Thyroid gland (tissue), 4 donors: Measurements from ENCODE around the gene SMCO2. TPM values are rescaled to one million over a fixed set of nuclear protein-coding genes. Genes with fewer than 3 reads are reported as not detected.

Source experiments
- DNase-seq, 2 donors: peaks; one replicate each; pipeline ENCODE4 v3.0.0-alpha.2; 2019
- H3K27ac ChIP-seq, 3 donors: fragments of 200-600 bp; sonication (generic); 1 replicate in 2 of 3; 2 replicates in 1 of 3; pipeline ENCODE4 v1.5.1; 2016 to 2019; ENCODE audit warnings: mild to moderate bottlenecking in 1 of 3, moderate library complexity in 1 of 3
- H3K27me3 ChIP-seq: fragments of 200-600 bp; sonication (generic); one replicate; pipeline ENCODE4 v1.5.1; 2019
- H3K36me3 ChIP-seq, 2 donors: fragments of 200-600 bp; sonication (generic); one replicate each; pipeline ENCODE4 v1.5.1; 2016 to 2019
- H3K4me1 ChIP-seq, 2 donors: fragments of 200-600 bp; sonication (generic); one replicate each; pipeline ENCODE4 v1.5.1; 2017 to 2019
- H3K4me3 ChIP-seq, 3 donors: fragments of 200-600 bp; sonication (generic); replicated peaks in 1 of 3; 1 replicate in 2 of 3; 2 replicates in 1 of 3; pipeline ENCODE4 v1.5.1; 2016; ENCODE audit warnings: mild to moderate bottlenecking in 1 of 3
- H3K9me3 ChIP-seq: fragments of 200-600 bp; sonication (generic); one replicate; pipeline ENCODE4 v1.5.1; 2017
- CTCF ChIP-seq, 6 experiments: fragments of 200-600 bp in 3 of 6; fragments of 450-650 bp in 3 of 6; sonication (generic) in 3 of 6; IDR thresholded peaks; one replicate each; pipeline ENCODE4 v1.5.1; 2016 to 2019; ENCODE audit warnings: antibody characterized with exemption in 6 of 6, mild to moderate bottlenecking in 2 of 6, inconsistent platforms in 1 of 6, moderate library complexity in 1 of 6
- POLR2A ChIP-seq, 2 donors: fragments of 450-650 bp; IDR thresholded peaks; one replicate each; pipeline ENCODE4 v1.6.1; 2017; ENCODE audit warnings: antibody characterized with exemption in 2 of 2, mild to moderate bottlenecking in 2 of 2, moderate library complexity in 1 of 2
- WGBS, 2 donors: methylation state at CpG; one replicate each; pipeline ENCODE4 v1.1.5; 2017; 5-methylcytosine and 5-hydroxymethylcytosine counted together
- intact Hi-C: fragments of 100-400 bp; cut with DNase I; formaldehyde crosslinking; loops from one replicate; pipeline ENCODE4 v1.15.1; 2023
- total RNA-seq, 4 donors: library from RNA; depleted of rRNA; stranded (reverse); fragments of >200 nt; gene quantifications; one replicate each; pipeline ENCODE4 v1.2.3, GENCODE V29; 2016

Gene SMCO2
- total RNA-seq, 4 donors from 2014 or later = not detected

GRCh38 chr12:27508736-27509431, 62.3 kb downstream of the SMCO2 start:
- intact Hi-C loops = no loop called here
- Histone ChIP-seq H3K4me1 (peaks cover 12 to 18% of the 10 kb centered on the region in 2 donors), H3K27ac (no peak overlapping the region), H3K27me3 (no peaks in the 10 kb centered on the region), H3K36me3 (no peaks in the 10 kb centered on the region), H3K9me3 (no peaks in the 10 kb centered on the region), H3K4me3 (no peak overlapping the region)
- no peak for DNase-seq
- no peak for TF ChIP-seq CTCF (IDR thresholded peaks at IDR 0.05)
- TF ChIP-seq POLR2A (IDR thresholded peaks at IDR 0.05) = no peak
- WGBS, 2 donors = 84 to 90% methylated on average over 5 of the region's 5 CpGs

- Histone ChIP-seq H3K9me3 (no peaks in the 10 kb centered on the region), H3K4me3 (no peak overlapping the region), H3K36me3 (no peaks in the 10 kb centered on the region), H3K27me3 (no peaks in the 10 kb centered on the region), H3K4me1 (peaks cover 15 to 20% of the 10 kb centered on the region in 2 donors), H3K27ac (peak overlapping the region; percentile 44 to 88 (median 74))
- TF ChIP-seq CTCF (IDR thresholded peaks at IDR 0.05) = no peak
- TF ChIP-seq POLR2A (IDR thresholded peaks at IDR 0.05) = no peak
- WGBS, 2 donors = 34 to 41% methylated on average over 6 of the region's 6 CpGs
- intact Hi-C loops = no loop called here
- DNase-seq = no peak
Observed at GRCh38 chr12:27511031-27511722, 64.6 kb downstream of the SMCO2 start.

DNA sequence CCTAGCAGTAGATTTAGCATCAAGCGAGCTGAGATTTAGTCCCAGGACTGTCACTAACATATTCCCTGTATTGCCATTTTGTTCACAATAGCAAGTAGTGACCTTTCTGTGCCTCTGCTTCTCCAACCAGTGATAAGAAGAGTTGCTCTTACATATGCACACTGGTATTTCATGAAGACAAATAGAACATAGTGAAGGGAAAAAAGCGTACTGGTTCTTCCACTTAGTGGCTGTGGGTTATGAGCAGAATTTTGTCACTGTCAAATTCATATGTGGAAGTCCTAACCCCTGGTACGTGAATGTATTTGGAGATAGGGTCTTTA, 65.1 kb downstream of the SMCO2 start:
- Histone ChIP-seq H3K4me3 (no peak overlapping the region), H3K27me3 (no peaks in the 10 kb centered on the region), H3K36me3 (no peaks in the 10 kb centered on the region), H3K9me3 (no peaks in the 10 kb centered on the region), H3K4me1 (peaks cover 20 to 21% of the 10 kb centered on the region in 2 donors), H3K27ac (peak overlapping the region; percentile 44 to 88 (median 74))
- intact Hi-C loops = no loop called here
- 71 to 78% methylated on average over 3 of the region's 3 CpGs for WGBS, 2 donors
- TF ChIP-seq POLR2A (IDR thresholded peaks at IDR 0.05) (no peak), CTCF (IDR thresholded peaks at IDR 0.05) (no peak)
- DNase-seq = no peak

DNA sequence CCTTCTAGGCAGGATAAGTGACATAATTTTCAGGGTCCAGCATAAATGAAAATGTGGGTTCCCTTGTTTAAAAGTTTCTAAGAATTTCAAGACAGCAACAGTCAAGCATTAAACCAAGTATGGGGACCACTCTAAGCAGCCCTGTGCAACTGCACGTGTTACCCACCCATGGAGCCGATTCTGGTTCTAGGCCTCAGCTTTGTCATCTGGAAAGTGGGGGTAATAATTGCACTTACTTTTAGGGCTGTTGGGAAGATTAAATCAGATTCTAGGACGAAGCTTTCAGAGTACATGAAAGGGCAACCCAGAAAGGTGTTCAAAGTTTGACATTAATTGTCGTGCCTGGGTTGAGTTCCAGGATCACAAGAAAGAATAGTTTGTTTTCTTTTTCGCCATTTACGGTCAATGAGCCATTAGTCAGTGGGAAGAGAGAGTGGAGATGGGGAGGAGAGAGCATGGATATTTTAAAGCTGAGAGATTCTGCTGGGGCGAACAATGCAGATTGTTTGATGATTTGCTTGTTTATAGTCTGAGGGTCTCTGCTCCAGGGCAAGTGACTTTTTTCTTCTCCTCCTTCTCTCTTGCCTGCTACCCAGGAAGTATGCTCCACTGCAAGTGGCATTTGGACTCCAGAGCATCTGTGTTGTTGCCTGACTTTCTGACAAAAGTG, 66.8 kb downstream of the SMCO2 start:
- TF ChIP-seq POLR2A (IDR thresholded peaks at IDR 0.05) (no peak), CTCF (IDR thresholded peaks at IDR 0.05) (no peak)
- no peak overlapping the region for H3K4me3 ChIP-seq
- H3K9me3 ChIP-seq = no peaks in the 10 kb centered on the region
- no peak for DNase-seq
- no peaks in the 10 kb centered on the region for H3K36me3 ChIP-seq
- WGBS, 2 donors = 91 to 94% methylated on average over 7 of the region's 7 CpGs
- H3K4me1 ChIP-seq = peaks cover 20 to 21% of the 10 kb centered on the region in 2 donors
- peak overlapping the region in 1 of 3 donors; percentile 52 for H3K27ac ChIP-seq
- intact Hi-C loops = no loop called here
- no peaks in the 10 kb centered on the region for H3K27me3 ChIP-seq

DNA sequence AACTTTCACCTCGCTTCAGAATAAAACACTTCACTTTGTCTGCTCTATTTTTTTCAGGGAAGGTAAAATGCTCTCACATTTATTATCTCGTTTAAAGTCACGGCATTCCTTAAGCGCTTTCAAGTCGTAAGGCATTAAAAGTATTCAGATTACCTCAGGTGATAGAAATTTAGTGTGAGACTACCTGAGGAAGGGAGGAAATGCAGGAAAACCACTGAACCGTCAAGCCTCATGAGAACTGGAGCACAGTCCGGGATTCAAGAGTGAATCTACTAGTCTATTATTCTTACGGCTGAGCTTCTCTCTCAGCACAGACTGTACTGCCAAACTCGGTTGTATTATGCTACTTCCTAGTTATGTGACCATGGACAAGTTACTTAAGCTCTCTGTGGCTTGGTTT, 69.1 kb downstream of the SMCO2 start:
- Histone ChIP-seq H3K27me3 (no peaks in the 10 kb centered on the region), H3K9me3 (no peaks in the 10 kb centered on the region), H3K4me1 (peaks cover 20% of the 10 kb centered on the region in 2 donors), H3K4me3 (no peak overlapping the region), H3K27ac (peak overlapping the region; percentile 63 to 71 (median 66)), H3K36me3 (no peaks in the 10 kb centered on the region)
- WGBS, 2 donors = 30 to 48% methylated on average over 9 of the region's 9 CpGs
- intact Hi-C loops = no loop called here
- peak; percentile 69 to 72 for DNase-seq
- TF ChIP-seq POLR2A (IDR thresholded peaks at IDR 0.05) (no peak), CTCF (IDR thresholded peaks at IDR 0.05) (no peak)
